ENCODE results near the gene COL27A1. TPM values are rescaled to one million over a fixed set of nuclear protein-coding genes. Genes with fewer than 3 reads are reported as not detected.

The COL27A1 gene
- polyA plus RNA-seq, 2 of the 4 experiments (the other 2 are of a cell fraction) = 6.9 to 20.6 TPM

DNA sequence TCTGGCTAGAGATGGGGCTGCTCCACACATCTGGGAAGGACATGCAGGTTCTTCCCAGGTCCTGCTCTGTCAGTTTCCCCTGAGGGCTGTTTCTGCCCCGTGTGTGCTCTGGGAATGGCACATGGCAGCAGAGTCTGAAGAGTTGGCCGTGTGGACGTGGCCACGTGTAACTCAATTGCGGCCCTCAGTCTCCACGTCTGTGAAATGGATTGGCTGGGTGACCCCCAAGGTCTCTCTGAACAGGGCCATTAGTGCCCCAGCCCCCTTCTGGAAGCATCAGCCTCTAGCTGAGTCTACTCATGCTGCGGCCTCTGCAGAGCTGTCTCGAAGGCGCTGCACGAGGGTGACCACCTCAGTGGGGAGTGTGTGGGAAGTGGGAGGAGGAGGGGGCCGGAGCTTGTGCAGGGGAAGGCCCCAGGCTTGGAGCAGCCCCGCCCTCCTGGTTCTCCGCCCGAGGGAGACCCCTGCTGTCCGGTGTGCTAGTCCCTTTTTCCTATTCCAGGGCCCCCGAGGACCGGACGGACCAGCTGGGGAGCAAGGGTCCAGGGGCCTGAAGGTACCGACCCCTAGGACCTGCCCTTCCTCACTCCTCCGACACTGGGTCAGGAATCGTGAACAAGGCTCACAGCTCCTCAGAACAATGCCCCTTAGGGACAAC lies 108.6 kb downstream of the COL27A1 start:
- peak in 1 of 2 experiments; percentile 50; a peak in 3 of 6 replicates for ATAC-seq
- Histone ChIP-seq H3K4me2 (no peak overlapping the region), H3K9me3 (no peaks in the 10 kb centered on the region), H3K27ac (no peak overlapping the region), H3K4me1 (no peaks in the 10 kb centered on the region), H3K4me3 (no peak overlapping the region)
- CTCF ChIA-PET = interaction anchor here (0.5 to 1.5 kb wide), 9 partner anchors 12 to 181 kb away, joined by 3 to 7 read pairs (median 3); partner anchors contain the start of gene COL27A1
- no peak for FAIRE-seq
- WGBS (ENCODE audit: missing lambda C conversion rate) = 97% methylated on average over 7 of the region's 21 CpGs
- DNase-seq (ENCODE audit: low read depth in 1 of 2, low spot score in 1 of 2) = no peak
- TF ChIP-seq HOXA7 (CRISPR knock-in tag; IDR thresholded peaks at IDR 0.05) = no peak
- no peak for TF ChIP-seq RARB (CRISPR knock-in tag; IDR thresholded peaks at IDR 0.05)
- TF ChIP-seq GATA3 (IDR thresholded peaks at IDR 0.05; ENCODE audit: borderline replicate concordance) = no peak
- TF ChIP-seq HEYL (CRISPR knock-in tag; IDR thresholded peaks at IDR 0.05) = no peak
- no peak for TF ChIP-seq JUNB (IDR thresholded peaks at IDR 0.05)
- no peak for TF ChIP-seq SREBF2 (IDR thresholded peaks at IDR 0.05)
- TF ChIP-seq RNF2 (IDR thresholded peaks at IDR 0.05; ENCODE audit: borderline replicate concordance, low read depth) = no peak
- no peak for TF ChIP-seq CBX2 (IDR thresholded peaks at IDR 0.05; ENCODE audit: borderline replicate concordance, low read depth)
- TF ChIP-seq, protein P1, sequence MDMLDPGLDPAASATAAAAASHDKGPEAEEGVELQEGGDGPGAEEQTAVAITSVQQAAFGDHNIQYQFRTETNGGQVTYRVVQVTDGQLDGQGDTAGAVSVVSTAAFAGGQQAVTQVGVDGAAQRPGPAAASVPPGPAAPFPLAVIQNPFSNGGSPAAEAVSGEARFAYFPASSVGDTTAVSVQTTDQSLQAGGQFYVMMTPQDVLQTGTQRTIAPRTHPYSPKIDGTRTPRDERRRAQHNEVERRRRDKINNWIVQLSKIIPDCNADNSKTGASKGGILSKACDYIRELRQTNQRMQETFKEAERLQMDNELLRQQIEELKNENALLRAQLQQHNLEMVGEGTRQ (IDR thresholded peaks at IDR 0.05) = no peak
- no peak for TF ChIP-seq CHD4 (IDR thresholded peaks at IDR 0.05; ENCODE audit: borderline replicate concordance)
- no peak for TF ChIP-seq RCOR1 (IDR thresholded peaks at IDR 0.05; ENCODE audit: low read depth, low read length)
- peak in 1 of 2 experiments; percentile 20; a peak in 1 of 5 replicates for TF ChIP-seq RAD21 (conservative IDR thresholded peaks at IDR 0.05 in 1 of 2, IDR thresholded peaks at IDR 0.05 in 1 of 2)
- TF ChIP-seq FOXS1 (CRISPR knock-in tag; IDR thresholded peaks at IDR 0.05) = no peak
- no peak for TF ChIP-seq CEBPB (IDR thresholded peaks at IDR 0.05)
- TF ChIP-seq, protein P2, sequence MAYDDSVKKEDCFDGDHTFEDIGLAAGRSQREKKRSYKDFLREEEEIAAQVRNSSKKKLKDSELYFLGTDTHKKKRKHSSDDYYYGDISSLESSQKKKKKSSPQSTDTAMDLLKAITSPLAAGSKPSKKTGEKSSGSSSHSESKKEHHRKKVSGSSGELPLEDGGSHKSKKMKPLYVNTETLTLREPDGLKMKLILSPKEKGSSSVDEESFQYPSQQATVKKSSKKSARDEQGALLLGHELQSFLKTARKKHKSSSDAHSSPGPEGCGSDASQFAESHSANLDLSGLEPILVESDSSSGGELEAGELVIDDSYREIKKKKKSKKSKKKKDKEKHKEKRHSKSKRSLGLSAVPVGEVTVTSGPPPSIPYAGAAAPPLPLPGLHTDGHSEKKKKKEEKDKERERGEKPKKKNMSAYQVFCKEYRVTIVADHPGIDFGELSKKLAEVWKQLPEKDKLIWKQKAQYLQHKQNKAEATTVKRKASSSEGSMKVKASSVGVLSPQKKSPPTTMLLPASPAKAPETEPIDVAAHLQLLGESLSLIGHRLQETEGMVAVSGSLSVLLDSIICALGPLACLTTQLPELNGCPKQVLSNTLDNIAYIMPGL (CRISPR knock-in tag; IDR thresholded peaks at IDR 0.05; ENCODE audit: borderline replicate concordance) = no peak
- TF ChIP-seq SMC3 (IDR thresholded peaks at IDR 0.05) = 0 out of 3 replicates have a peak, but pooled peaks have one; percentile 8
- TF ChIP-seq, protein P3, sequence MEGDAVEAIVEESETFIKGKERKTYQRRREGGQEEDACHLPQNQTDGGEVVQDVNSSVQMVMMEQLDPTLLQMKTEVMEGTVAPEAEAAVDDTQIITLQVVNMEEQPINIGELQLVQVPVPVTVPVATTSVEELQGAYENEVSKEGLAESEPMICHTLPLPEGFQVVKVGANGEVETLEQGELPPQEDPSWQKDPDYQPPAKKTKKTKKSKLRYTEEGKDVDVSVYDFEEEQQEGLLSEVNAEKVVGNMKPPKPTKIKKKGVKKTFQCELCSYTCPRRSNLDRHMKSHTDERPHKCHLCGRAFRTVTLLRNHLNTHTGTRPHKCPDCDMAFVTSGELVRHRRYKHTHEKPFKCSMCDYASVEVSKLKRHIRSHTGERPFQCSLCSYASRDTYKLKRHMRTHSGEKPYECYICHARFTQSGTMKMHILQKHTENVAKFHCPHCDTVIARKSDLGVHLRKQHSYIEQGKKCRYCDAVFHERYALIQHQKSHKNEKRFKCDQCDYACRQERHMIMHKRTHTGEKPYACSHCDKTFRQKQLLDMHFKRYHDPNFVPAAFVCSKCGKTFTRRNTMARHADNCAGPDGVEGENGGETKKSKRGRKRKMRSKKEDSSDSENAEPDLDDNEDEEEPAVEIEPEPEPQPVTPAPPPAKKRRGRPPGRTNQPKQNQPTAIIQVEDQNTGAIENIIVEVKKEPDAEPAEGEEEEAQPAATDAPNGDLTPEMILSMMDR (IDR thresholded peaks at IDR 0.05) = 0 out of 3 replicates have a peak, but pooled peaks have one; percentile 9
- TF ChIP-seq, protein P4, sequence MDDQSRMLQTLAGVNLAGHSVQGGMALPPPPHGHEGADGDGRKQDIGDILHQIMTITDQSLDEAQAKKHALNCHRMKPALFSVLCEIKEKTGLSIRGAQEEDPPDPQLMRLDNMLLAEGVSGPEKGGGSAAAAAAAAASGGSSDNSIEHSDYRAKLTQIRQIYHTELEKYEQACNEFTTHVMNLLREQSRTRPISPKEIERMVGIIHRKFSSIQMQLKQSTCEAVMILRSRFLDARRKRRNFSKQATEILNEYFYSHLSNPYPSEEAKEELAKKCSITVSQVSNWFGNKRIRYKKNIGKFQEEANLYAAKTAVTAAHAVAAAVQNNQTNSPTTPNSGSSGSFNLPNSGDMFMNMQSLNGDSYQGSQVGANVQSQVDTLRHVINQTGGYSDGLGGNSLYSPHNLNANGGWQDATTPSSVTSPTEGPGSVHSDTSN (IDR thresholded peaks at IDR 0.05) = no peak
- TF ChIP-seq JUN (IDR thresholded peaks at IDR 0.05) = no peak
- POLR2A ChIA-PET = no interaction called here

DNA sequence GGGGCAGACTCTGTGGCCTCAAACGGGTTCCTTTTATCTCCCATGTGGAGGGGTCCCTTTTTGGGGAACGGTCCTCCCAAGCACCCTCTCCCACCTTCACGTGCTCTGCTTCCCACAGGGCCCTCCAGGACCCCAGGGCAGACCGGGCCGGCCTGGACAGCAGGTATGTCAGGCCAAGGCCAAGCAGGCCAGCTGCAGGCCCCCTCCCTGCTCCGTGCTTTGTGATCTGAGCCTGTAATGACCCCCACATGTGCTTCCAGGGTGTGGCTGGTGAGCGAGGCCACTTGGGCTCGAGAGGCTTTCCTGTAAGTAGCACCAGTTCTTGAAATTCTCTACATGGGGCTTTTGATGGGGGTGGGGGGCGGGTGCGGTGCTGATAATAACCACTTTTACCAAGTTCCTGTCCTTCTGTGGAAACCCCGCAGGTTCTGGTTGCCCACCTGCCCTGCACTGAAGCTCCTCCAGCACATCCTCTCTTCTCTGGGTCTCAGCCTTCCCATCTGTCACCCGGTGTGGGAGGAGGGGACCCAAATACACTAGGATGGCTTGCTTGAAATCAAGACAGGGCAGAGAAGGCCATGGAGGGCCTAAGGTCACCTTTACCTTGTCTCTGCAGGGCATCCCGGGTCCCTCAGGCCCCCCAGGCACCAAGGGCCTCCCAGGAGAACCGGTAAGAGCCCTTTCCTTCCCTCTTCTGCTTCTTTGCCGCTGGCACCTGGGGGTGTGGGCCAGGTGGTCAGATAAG lies 109.6 kb downstream of the COL27A1 start:
- POLR2A ChIA-PET = no interaction called here
- Histone ChIP-seq H3K9me3 (no peaks in the 10 kb centered on the region), H3K4me1 (no peaks in the 10 kb centered on the region), H3K4me2 (no peak overlapping the region), H3K4me3 (no peak overlapping the region), H3K27ac (no peak overlapping the region)
- WGBS (ENCODE audit: missing lambda C conversion rate) = 93% methylated on average over 15 of the region's 15 CpGs
- FAIRE-seq (no peak), ATAC-seq (no peak), DNase-seq (ENCODE audit: low read depth in 1 of 2, low spot score in 1 of 2) (no peak)
- CTCF ChIA-PET = interaction anchor here (0.9 to 3.0 kb wide), 10 partner anchors 13 to 182 kb away, joined by 3 to 15 read pairs (median 4); partner anchors contain the start of gene COL27A1
- TF ChIP-seq NR3C1 (IDR thresholded peaks at IDR 0.05) (no peak), JUNB (IDR thresholded peaks at IDR 0.05) (no peak), CHD4 (IDR thresholded peaks at IDR 0.05; ENCODE audit: borderline replicate concordance) (no peak), MAZ (IDR thresholded peaks at IDR 0.05; ENCODE audit: borderline replicate concordance, low read depth, low read length) (no peak), RAD21 (conservative IDR thresholded peaks at IDR 0.05 in 1 of 2, IDR thresholded peaks at IDR 0.05 in 1 of 2) (no peak), ZFP36 (IDR thresholded peaks at IDR 0.05; ENCODE audit: borderline replicate concordance, partially characterized antibody) (no peak), NPAS2 (CRISPR knock-in tag; IDR thresholded peaks at IDR 0.05; ENCODE audit: borderline replicate concordance) (no peak), ZC3H11A (IDR thresholded peaks at IDR 0.05) (no peak)
- TF ChIP-seq, protein P5, sequence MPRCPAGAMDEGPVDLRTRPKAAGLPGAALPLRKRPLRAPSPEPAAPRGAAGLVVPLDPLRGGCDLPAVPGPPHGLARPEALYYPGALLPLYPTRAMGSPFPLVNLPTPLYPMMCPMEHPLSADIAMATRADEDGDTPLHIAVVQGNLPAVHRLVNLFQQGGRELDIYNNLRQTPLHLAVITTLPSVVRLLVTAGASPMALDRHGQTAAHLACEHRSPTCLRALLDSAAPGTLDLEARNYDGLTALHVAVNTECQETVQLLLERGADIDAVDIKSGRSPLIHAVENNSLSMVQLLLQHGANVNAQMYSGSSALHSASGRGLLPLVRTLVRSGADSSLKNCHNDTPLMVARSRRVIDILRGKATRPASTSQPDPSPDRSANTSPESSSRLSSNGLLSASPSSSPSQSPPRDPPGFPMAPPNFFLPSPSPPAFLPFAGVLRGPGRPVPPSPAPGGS (IDR thresholded peaks at IDR 0.05) = no peak

Data from A549 (cell line).